HG02852 (cell line): ENCODE measurements around the gene SPATA24.
"Not testable (repeated sequence)": the region's sequence is repeated elsewhere in the genome, so short reads cannot be mapped to it uniquely, and the experiment has no call there.

Experiments used
- ATAC-seq: cut with Tn5 transposase; IDR thresholded peaks from one replicate; pipeline ENCODE4 v1.9.1; 2021; ENCODE audit warnings: mild to moderate bottlenecking, moderate library complexity; ENCODE audit not compliant: unreplicated experiment

The SPATA24 gene

DNA sequence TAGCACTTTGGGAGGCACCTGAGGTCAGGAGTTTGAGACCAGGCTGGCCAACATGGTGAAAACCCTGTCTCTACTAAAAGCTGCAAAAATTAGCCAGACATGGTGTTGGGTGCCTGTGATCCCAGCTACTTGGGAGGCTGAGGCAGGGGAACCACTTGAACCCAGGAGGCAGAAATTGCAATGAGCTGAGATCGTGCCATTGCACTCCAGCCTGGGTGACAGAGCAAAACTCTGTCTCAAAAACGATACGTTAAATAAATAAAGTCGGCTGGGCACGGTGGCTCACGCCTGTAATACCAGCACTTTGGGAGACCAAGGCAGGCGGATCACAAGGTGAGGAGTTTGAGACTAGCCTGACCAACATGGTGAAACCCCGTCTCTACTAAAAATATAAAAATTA lies 48.0 kb downstream of the SPATA24 start:
- ATAC-seq = not testable (repeated sequence)

DNA sequence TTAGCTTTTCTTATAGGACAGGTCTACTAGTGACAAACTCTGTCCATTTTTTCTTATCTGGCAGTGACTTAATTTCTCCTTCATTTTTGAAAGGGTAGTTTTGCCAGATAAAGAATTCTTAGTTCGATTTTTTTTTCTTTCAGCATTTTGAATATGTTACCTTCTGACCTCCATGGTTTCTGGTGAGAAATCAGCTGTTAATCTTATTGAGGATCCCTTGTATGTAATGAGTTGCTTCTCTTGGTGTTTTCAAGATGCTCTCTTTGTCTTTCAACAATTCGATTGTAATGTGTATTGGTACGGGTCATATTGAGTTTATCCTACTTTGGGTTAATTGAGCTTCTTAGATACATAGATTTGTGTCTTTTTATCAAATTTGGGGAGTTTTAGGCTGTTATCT lies 49.7 kb downstream of the SPATA24 start:
- no peak for ATAC-seq

DNA sequence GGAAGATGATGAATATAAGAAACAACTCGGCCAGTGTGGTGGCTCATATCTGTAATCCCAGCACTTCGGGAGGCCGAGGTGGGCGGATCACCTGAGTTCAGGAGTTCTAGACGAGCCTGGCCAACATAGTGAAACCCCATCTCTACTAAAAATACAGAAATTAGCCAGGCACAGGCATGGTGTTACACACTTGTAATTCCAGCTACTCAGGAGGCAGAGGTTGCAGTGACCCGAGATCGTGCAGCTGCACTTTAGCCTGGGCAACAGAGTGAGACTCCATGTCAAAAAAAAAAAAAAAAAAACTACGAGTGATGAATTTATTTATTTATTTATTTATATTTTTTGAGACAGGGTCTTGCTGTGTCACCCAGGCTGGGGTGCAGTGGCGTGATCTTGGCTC lies 56.0 kb downstream of the SPATA24 start:
- not testable (repeated sequence) for ATAC-seq
